ENCODE results near the gene EDIL3.

DNA sequence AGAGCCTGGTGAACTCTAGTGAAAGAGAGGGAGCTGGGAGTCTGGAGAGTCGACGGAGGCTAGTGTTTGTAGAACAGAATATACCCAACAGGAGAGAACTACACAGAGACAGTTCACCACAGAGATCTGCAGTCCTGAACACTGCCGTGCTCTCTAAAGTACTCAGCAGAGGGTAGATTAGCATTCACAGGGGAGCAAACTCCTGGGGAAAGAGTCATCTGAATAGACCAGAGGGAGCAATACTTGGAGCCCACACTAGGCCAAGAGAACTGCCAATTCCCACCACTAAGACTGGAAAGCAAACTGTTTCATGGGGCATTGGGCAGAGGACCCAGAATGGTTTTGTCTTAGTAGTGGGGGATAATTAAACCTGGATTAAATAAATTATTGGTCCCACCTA lies 235.6 kb downstream of the EDIL3 start:
- TF ChIP-seq, protein P1, sequence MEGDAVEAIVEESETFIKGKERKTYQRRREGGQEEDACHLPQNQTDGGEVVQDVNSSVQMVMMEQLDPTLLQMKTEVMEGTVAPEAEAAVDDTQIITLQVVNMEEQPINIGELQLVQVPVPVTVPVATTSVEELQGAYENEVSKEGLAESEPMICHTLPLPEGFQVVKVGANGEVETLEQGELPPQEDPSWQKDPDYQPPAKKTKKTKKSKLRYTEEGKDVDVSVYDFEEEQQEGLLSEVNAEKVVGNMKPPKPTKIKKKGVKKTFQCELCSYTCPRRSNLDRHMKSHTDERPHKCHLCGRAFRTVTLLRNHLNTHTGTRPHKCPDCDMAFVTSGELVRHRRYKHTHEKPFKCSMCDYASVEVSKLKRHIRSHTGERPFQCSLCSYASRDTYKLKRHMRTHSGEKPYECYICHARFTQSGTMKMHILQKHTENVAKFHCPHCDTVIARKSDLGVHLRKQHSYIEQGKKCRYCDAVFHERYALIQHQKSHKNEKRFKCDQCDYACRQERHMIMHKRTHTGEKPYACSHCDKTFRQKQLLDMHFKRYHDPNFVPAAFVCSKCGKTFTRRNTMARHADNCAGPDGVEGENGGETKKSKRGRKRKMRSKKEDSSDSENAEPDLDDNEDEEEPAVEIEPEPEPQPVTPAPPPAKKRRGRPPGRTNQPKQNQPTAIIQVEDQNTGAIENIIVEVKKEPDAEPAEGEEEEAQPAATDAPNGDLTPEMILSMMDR (conservative IDR thresholded peaks at IDR 0.05 in 1 of 2, IDR thresholded peaks at IDR 0.05 in 1 of 2; ENCODE audit: extremely low read depth in 1 of 2, insufficient read depth in 1 of 2, low read depth in 1 of 2, low read length in 2 of 2), result no peak
- no peak for TF ChIP-seq EZH2 (IDR thresholded peaks at IDR 0.05; ENCODE audit: borderline replicate concordance, low read length)
